ENCODE data around the gene EIF3L.

Gene EIF3L

GRCh38 chr22:37817705-37818408, 31.4 kb upstream of the EIF3L start:
- DNase-seq (ENCODE audit: low read depth), result peak; percentile 76

DNA sequence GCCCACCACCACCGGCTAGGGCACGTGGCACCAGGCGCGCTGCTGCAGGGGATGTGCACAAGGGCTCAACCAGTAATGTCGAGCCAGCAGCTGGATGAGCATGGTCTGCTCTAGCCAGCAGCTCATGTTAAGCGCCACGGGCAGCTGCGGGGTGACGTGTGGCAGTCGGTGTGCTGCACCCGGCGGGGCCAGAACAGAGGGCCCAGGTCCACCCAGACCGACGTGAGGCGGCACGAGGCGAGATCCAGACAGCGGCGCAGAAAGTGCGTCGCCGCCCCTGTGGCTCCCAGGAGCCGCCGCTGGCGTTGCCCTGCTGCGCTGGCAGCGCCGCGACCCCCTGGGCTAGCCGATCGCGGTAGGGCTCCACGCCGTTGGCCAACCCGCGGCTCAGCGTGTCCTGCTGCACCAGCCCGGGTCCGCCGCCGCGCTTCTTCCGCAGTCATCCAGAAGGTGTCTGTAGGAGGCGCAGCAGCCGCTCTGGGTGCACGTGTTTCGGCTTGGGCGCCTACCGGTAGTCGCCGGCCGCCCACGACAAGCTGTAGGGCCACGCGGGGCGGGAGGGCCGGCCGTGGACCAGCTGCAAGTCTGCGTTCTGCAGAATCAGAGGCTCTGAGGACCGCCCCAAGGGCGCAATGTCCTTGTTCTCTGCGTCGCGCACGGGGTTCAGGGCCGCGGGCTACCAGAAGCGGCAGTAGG, 30.7 kb upstream of the EIF3L start:
- DNase-seq (ENCODE audit: low read depth), result peak; percentile 32

- no peak for DNase-seq (ENCODE audit: low read depth)
Measured at GRCh38 chr22:37819105-37819433, 30.1 kb upstream of the EIF3L start.

- DNase-seq (ENCODE audit: low read depth), result no peak
Measured at GRCh38 chr22:37820350-37820749, 28.9 kb upstream of the EIF3L start.

- DNase-seq (ENCODE audit: low read depth), result no peak
Measured at GRCh38 chr22:37822079-37822833, 27.0 kb upstream of the EIF3L start.

- no peak for DNase-seq (ENCODE audit: low read depth)
Measured at GRCh38 chr22:37823134-37823985, 25.9 kb upstream of the EIF3L start, which contains the start of gene GALR3. TSS of gene GALR3 (plus strand) at chr22:37823382. CDS start at chr22:37823407, 25 bp downstream.

DNA sequence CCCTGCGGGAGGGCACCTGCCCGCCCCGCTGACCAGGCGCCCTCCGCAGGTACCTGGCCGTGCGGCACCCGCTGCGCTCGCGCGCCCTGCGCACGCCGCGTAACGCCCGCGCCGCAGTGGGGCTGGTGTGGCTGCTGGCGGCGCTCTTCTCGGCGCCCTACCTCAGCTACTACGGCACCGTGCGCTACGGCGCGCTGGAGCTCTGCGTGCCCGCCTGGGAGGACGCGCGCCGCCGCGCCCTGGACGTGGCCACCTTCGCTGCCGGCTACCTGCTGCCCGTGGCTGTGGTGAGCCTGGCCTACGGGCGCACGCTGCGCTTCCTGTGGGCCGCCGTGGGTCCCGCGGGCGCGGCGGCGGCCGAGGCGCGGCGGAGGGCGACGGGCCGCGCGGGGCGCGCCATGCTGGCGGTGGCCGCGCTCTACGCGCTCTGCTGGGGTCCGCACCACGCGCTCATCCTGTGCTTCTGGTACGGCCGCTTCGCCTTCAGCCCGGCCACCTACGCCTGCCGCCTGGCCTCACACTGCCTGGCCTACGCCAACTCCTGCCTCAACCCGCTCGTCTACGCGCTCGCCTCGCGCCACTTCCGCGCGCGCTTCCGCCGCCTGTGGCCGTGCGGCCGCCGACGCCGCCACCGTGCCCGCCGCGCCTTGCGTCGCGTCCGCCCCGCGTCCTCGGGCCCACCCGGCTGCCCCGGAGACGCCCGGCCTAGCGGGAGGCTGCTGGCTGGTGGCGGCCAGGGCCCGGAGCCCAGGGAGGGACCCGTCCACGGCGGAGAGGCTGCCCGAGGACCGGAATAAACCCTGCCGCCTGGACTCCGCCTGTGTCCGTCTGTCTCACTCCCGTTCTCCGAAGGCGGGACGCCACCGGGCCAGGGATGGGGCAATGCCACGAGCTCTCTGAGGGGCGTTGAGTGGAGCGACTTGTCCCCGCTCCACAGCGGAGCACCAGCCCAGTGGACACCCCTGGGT, 24.3 kb upstream of the EIF3L start:
- DNase-seq (ENCODE audit: low read depth), result no peak

- no peak for DNase-seq (ENCODE audit: low read depth)
Measured at GRCh38 chr22:37827056-37827455, 22.2 kb upstream of the EIF3L start.

GRCh38 chr22:37830093-37830842, 19.0 kb upstream of the EIF3L start:
- no peak for DNase-seq (ENCODE audit: low read depth)

GRCh38 chr22:37831472-37831871, 17.7 kb upstream of the EIF3L start:
- DNase-seq (ENCODE audit: low read depth), result no peak

DNA sequence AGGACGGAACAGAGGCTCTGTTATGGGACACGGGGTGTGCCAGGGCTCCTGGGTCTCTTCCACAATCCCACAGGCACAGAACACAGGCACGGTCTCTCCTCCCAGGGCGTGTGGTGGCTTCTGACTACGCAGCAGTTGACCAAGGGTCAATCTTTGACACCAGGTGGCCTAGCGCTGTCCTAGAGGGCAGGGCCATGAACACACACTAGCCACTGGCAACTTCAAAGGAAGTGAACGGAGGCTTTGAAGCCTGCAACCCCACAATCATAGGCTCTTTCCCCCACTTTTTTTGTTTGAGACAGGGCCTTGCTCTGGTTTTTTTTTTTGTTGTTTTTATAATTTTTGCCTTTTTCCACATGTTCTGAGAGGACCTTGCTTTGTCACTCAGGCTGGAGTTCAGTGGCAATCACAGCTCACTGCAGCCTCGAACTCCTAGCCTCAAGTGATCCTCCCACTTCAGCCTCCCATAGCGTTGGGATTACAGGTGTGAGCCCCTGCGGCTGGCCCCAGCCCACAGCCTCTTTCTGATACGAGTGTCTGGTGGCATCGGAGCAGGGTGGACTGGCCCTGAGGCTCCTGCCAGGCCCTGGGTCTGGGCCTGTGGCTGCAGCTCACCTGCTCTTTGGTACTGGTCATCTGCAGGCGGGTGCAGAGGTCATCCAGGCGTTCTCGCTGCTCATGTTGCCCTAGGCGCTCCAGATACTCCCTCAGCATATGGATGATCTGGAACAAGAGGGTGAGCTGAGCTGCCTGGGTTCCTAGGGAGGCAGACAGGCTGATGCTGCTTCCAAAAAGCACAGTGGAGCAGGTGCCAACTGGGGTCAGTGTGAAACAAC, 17.0 kb upstream of the EIF3L start:
- DNase-seq (ENCODE audit: low read depth), result no peak

DNA sequence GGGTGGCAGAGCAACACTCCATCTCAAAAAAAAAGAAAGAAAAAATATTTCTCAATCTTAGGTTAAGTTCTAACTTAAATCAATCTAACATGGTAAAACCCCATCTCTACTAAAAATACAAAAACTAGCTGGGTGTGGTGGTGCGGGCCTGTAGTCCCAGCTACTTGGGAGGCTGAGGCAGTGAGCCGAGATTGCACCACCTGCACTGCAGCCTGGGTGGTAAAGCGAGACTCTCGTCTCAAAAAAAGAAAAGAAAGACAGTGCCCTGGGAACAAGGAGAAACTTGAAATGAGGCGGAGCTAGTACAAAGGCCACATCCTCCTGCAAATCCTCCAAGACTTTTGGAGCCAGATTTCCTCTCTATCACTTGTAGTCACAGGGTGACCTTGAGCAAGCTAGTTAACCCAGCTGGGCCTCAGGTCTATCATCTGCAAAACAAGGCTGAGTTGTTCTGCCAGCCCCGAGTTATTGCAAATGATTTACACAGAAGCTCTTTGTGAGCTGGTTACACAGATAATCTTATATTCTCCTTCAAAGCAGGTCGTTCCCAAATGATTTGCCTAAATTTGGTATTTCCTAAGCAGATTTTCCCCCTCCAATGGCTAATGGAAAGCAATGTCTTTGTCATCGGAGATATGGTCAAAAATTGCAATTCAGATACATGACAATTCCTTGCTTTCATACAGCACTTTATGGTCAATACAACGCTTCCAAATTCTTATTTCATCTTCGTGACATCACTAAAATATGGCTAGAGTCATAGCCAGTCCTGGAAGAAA, 7.0 kb upstream of the EIF3L start:
- no peak for DNase-seq (ENCODE audit: low read depth)

GRCh38 chr22:37843741-37844089, 5.5 kb upstream of the EIF3L start:
- peak; percentile 24 for DNase-seq (ENCODE audit: low read depth)

DNA sequence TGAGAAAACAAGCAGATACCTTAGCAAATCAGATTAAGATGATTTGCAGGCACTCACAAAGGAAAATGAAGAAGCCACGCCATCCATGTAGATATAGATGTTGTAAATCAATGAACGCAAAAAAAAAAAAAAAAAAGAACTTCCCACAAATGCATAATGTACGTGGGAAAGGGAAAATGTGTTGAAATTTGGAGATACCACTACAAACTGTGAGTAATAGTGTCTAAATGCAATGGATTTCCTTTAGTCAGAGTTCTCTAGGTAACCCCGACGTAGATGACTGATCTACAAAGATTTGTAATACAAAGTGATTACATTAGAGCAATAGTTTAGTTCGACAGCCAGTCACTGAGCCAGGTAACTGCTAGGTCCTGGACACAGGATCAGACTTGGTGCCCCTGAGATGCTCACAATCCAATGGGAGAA, 4.3 kb upstream of the EIF3L start:
- DNase-seq (ENCODE audit: low read depth), result no peak

DNA sequence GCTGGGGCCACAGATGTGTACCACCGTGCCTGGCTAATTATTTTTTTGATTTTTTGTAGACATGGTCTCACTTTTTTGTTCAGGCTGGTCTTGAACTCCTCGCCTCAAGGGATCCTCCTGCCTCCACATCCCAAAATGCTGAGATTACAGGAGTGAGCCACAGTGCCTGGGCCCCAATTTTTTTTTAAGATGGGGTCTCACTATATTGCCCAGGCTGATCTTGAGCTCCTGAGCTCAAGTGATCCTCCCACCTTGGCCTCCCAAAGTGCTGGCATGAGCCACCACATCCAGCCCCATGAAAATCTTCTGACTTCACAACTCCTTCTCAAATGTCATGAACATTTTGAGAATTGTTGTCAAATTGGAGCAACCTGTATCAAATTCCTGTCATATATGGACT, 2.8 kb upstream of the EIF3L start:
- no peak for DNase-seq (ENCODE audit: low read depth)

GRCh38 chr22:37848587-37849088, 581 bp upstream of the EIF3L start:
- no peak for DNase-seq (ENCODE audit: low read depth)

GRCh38 chr22:37850801-37851200, 1.6 kb downstream of the EIF3L start:
- DNase-seq (ENCODE audit: low read depth), result no peak

GRCh38 chr22:37852418-37852817, 3.2 kb downstream of the EIF3L start:
- no peak for DNase-seq (ENCODE audit: low read depth)
